ENCODE results near the gene GBE1. TPM values are rescaled to one million over a fixed set of nuclear protein-coding genes. Genes with fewer than 3 reads are reported as not detected.

GBE1 gene
- total and polyA plus RNA-seq, 10 of the 15 experiments (the other 5 are each of a cell fraction or from before 2014, with no cell fraction given): 21.4 to 62.2 (median 41.5) TPM

GRCh38 chr3:81490541-81491288 is 270.7 kb downstream of the GBE1 start (continued):
- TF ChIP-seq TARDBP (IDR thresholded peaks at IDR 0.05; ENCODE audit: borderline replicate concordance): no peak

- DNase-seq (ENCODE audit: low read depth, low spot score) (peak; percentile 38), ATAC-seq (peak; percentile 99), FAIRE-seq (no peak)
- ChIA-PET CTCF (interaction anchor here (0.6 to 1.6 kb wide), 7 partner anchors 10 to 594 kb away, joined by 3 to 6 read pairs (median 3); no protein-coding TSS in a partner anchor), POLR2A (interaction anchor here (1.1 kb wide), 1 partner anchor 18 kb away, joined by 3 read pairs; no protein-coding TSS in a partner anchor), RAD21 (ENCODE audit: unreplicated experiment) (interaction anchor here (1.0 kb wide), 1 partner anchor 96 kb away, joined by 3 read pairs; no protein-coding TSS in a partner anchor), SMC1A (ENCODE audit: uncharacterized antibody, unreplicated experiment) (interaction anchor here (1.0 to 1.3 kb wide), 4 partner anchors 9 to 649 kb away, joined by 3 to 5 read pairs (median 4); no protein-coding TSS in a partner anchor)
- Histone ChIP-seq H3K27ac (ENCODE audit: control insufficient read depth, insufficient read depth) (no peak overlapping the region), H3K9ac (ENCODE audit: control insufficient read depth, insufficient read depth, low read length) (no peak overlapping the region), H3K27me3 (replicated peaks in 1 of 2; ENCODE audit: control insufficient read depth in 2 of 2, insufficient read depth in 2 of 2, low read length in 1 of 2) (no peaks in the 10 kb centered on the region), H3K4me3 (0 out of 2 replicates have a peak overlapping the region, but pooled peaks have one; percentile 26), H4K20me1 (ENCODE audit: control insufficient read depth, insufficient read depth) (no peaks in the 10 kb centered on the region), H3K4me1 (ENCODE audit: control insufficient read depth, insufficient read depth, low read length) (peaks cover 9% of the 10 kb centered on the region), H3K4me2 (ENCODE audit: control insufficient read depth, insufficient read depth) (peak overlapping the region; percentile 44; the same call in 1 of the 2 replicates), H3K9me3 (replicated peaks; ENCODE audit: control insufficient read depth, insufficient read depth, low read length) (no peaks in the 10 kb centered on the region), H2AFZ (ENCODE audit: control insufficient read depth, low read depth, low read length) (peak overlapping the region; percentile 54), H3K36me3 (ENCODE audit: control insufficient read depth in 2 of 2, insufficient read depth in 2 of 2, low read length in 1 of 2) (no peaks in the 10 kb centered on the region), H3K79me2 (ENCODE audit: control insufficient read depth, insufficient read depth, low read length) (no peaks in the 10 kb centered on the region)
- in situ Hi-C loops (cut with MboI) (no loop called here), intact Hi-C loops (cut with micrococcal nuclease; ENCODE audit: unreplicated experiment) (no loop called here)
- no TSS peak for BruUV-seq (replicated peaks)
- WGBS (ENCODE audit: insufficient coverage, insufficient replicate concordance, low lambda C conversion rate, missing lambda C conversion rate): 34% methylated on average over 5 of the region's 5 CpGs
- TF ChIP-seq CREM (IDR thresholded peaks at IDR 0.05; ENCODE audit: low read depth) (peak; percentile 19; the same call in 1 of the 2 replicates), BHLHE40 (IDR thresholded peaks at IDR 0.05; ENCODE audit: borderline replicate concordance in 1 of 2, low read depth in 2 of 2, low read length in 1 of 2) (0 out of 4 replicates have a peak, but pooled peaks of 1 of the 2 experiments have one; percentile 19), SKIL (IDR thresholded peaks at IDR 0.05; ENCODE audit: low read depth, poor library complexity, severe bottlenecking) (peak; percentile 30), RELA (IDR thresholded peaks at IDR 0.05; ENCODE audit: borderline replicate concordance, partially characterized antibody) (no peak), ETV6 (conservative IDR thresholded peaks at IDR 0.05 in 1 of 2, IDR thresholded peaks at IDR 0.05 in 1 of 2; ENCODE audit: borderline replicate concordance in 1 of 2, low read depth in 1 of 2) (peak in 1 of 2 experiments; percentile 20; a peak in 1 of 4 replicates), EP300 (IDR thresholded peaks at IDR 0.05; ENCODE audit: borderline replicate concordance in 1 of 2, control insufficient read depth in 1 of 2, low read depth in 2 of 2, low read length in 2 of 2) (peak in 1 of 2 experiments; percentile 71; a peak in 1 of 4 replicates), EED (IDR thresholded peaks at IDR 0.05; ENCODE audit: low read depth) (no peak), NR2F1 (conservative IDR thresholded peaks at IDR 0.05) (0 out of 2 replicates have a peak, but pooled peaks have one; percentile 11), ZNF217 (IDR thresholded peaks at IDR 0.05) (peak; percentile 56; the same call in 1 of the 2 replicates), IRF5 (IDR thresholded peaks at IDR 0.05; ENCODE audit: borderline replicate concordance) (no peak), FOXM1 (IDR thresholded peaks at IDR 0.05; ENCODE audit: low read depth, low read length) (0 out of 2 replicates have a peak, but pooled peaks have one; percentile 28), FOXK2 (IDR thresholded peaks at IDR 0.05) (no peak), MXI1 (IDR thresholded peaks at IDR 0.05; ENCODE audit: low read depth, low read length) (no peak), MTA3 (IDR thresholded peaks at IDR 0.05; ENCODE audit: borderline replicate concordance, low read length) (0 out of 2 replicates have a peak, but pooled peaks have one; percentile 26)
Measured at GRCh38 chr3:81485444-81485865, 276.0 kb downstream of the GBE1 start.
